GM18909 (cell line): Measurements from ENCODE around the gene OR52K2.
"Not testable (repeated sequence)": the region's sequence is repeated elsewhere in the genome, so short reads cannot be mapped to it uniquely, and the experiment has no call there.

Experiments used
- ATAC-seq: cut with Tn5 transposase; IDR thresholded peaks from one replicate; pipeline ENCODE4 v1.9.1; 2021; ENCODE audit warnings: mild to moderate bottlenecking; ENCODE audit not compliant: unreplicated experiment, poor library complexity

Gene OR52K2

GRCh38 chr11:4479644-4480043 lies 30.5 kb downstream of the OR52K2 start:
- no peak for ATAC-seq

DNA sequence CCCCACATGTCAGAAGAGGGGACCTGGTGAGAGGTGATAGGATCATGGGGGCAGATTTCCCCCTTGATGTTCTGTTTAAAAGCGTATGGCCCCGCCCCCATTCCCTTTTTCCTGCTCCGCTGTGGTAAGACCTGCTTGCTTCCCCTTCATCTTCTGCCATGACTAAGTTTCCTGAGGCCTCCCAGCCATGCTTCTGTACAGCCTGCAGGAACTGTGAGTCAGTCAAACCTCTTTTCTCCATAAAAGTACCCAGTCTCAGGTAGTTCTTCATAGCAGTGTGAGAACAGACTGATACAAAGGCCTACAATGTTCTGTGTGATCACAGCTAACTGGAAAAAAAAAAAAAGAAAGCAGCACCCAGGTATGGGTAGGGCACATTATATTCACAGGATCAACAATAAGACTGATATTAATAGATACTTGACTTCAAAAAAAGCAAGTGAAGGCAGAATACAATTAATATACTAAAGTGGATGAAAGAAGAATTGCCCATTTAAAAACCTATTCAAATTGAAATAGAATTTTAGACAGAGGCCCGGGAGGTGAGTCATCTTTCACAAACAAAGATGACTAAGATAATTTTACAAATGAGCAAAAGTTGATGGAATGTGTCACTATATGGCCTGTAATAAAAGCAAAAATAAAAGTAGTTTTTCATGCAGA lies 31.6 kb downstream of the OR52K2 start:
- no peak for ATAC-seq

GRCh38 chr11:4481240-4481582 lies 32.1 kb downstream of the OR52K2 start:
- no peak for ATAC-seq

- ATAC-seq = no peak
These were observed 33.4 kb downstream of the OR52K2 start, which contains the start of gene OR52K1 for GRCh38 chr11:4482445-4482844. Gene OR52K1, plus strand, starts transcription at chr11:4482646. Its CDS starts 6,255 bp downstream, at chr11:4488901.

- ATAC-seq = no peak
These were observed 35.2 kb downstream of the OR52K2 start for GRCh38 chr11:4484310-4484709.

- ATAC-seq = not testable (repeated sequence)
These were observed 42.3 kb downstream of the OR52K2 start for GRCh38 chr11:4491405-4491804.

DNA sequence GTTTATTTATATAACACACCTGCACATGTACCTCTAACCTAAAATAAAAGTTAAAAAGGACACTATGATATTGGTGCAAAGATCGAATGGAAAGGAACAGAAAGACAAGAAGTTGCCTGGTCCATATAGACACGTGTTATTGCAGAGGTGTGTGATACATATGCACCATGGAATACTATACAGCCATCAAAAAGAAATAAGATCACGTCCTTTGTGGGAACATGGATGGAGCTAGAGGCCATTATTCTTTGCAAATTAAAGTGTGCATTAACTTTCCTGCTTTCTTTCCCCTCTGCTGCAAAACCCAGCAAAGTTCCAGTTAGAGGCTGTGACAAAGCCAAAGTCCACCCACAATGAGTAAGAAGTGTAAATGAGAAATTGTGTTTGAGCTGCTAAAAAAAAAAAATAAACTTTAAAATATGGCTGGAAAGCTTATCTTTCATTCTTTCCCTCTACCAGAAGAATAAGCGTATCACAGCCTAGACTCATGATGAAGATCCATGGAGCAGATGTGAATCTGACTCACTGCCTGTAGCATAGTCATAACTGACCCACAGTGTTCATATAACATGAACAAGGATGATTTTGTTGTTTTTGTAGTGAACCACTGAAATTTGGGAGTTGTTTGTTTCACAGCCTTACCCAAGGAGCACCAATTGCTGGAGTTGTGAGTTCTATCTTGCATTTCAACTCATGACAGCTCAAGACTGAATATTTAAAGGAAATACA lies 42.9 kb downstream of the OR52K2 start:
- no peak for ATAC-seq

DNA sequence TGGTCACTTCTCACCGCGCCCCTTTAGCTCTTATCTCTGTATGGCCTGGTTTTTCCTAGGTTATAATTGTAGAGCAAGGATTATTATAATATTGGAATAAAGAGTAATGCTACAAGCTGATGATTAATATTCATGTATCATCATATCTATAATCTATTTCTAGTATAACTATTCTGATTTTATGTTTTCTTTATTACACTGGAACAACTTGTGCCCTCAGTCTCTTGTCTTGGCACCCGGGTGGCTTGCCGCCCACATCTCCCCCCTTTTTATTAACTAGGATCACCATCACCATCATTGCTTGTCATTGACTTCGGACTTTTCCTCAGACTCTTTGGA lies 44.4 kb downstream of the OR52K2 start:
- no peak for ATAC-seq

DNA sequence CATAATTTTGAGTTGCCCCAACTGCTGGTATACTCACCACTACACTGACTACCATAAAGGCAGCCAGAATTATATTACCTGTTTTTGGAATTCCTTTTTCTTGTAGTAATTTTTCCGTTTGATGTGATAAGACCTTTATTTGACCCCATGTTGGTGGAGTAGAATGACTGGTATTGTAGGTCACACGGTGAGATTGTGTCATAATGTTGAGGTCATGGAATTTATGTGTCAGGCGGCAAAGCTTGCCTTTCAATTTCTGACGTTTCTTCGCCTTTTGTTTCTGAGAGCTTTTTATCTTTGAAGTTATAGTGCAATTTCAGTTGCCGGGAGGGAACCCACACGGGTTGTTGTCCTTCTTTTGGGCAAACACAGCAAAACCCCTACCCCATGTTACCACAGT lies 46.4 kb downstream of the OR52K2 start:
- ATAC-seq = no peak

DNA sequence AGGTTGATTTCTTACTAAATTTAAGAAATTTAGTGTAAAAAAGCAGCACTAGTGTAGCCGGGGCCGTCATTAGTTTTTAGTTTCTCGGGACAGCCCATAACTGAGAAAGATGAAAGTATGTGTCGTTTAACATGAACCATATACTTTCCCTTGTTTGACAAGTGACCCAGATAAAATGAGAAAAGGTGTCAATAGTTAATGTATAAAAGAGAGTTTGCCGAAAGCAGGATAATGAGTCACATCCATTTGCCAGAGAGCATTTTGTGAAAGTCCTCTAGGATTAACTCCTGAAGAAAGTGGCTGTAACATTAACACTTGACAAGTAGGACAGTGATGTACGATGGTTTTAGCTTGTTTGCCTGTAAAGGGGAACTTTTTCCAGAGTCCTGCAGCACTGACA lies 46.9 kb downstream of the OR52K2 start:
- no peak for ATAC-seq

- no peak for ATAC-seq
These were observed 47.6 kb downstream of the OR52K2 start for GRCh38 chr11:4496557-4497248.
